GM18873 (cell line): ENCODE data around the gene NDUFAF8.

Experiments
- ATAC-seq: cut with Tn5 transposase; IDR thresholded peaks from one replicate; pipeline ENCODE4 v1.9.1; 2021; ENCODE audit warnings: mild to moderate bottlenecking, moderate library complexity, moderate number of reproducible peaks; ENCODE audit not compliant: unreplicated experiment, low FRiP score

Gene NDUFAF8

GRCh38 chr17:81288715-81289114 lies 49.6 kb downstream of the NDUFAF8 start:
- no peak for ATAC-seq

- no peak for ATAC-seq
Observed at GRCh38 chr17:81289627-81290026, 50.5 kb downstream of the NDUFAF8 start.

GRCh38 chr17:81290230-81290629 lies 51.1 kb downstream of the NDUFAF8 start:
- ATAC-seq = no peak
